SK-N-SH (cell line): ENCODE data around the gene ITK. TPM values are rescaled to one million over a fixed set of nuclear protein-coding genes. Genes with fewer than 3 reads are reported as not detected.

Source experiments
- CTCF ChIA-PET: fragments of 300-600, 350-600 bp; formaldehyde crosslinking; extraction: SDS; loops from one replicate; lab custom pipeline; 2021; lab: Yijun Ruan, JAX
- POLR2A ChIA-PET: fragments of 350-600 bp; sonication (Branson Sonifier 250); formaldehyde crosslinking; extraction: SDS; loops from one replicate; lab custom pipeline; 2020; ENCODE audit warnings: antibody characterized with exemption, inconsistent platforms; lab: Yijun Ruan, JAX
- DNase-seq: peaks from one replicate; pipeline ENCODE4 v3.0.0; 2012
- H2AFZ ChIP-seq: fragments of 200-600 bp; sonication (generic); 2 replicates; pipeline ENCODE4 v1.8.1; 2016; ENCODE audit warnings: antibody characterized with exemption, mild to moderate bottlenecking, low read depth
- H3F3A ChIP-seq: fragments of 200-600 bp; sonication (generic); replicated peaks from 2 replicates; pipeline ENCODE3; 2016; ENCODE audit warnings: antibody characterized with exemption, mild to moderate bottlenecking; ENCODE audit not compliant: insufficient read depth
- H3K27ac ChIP-seq, 2 experiments: fragments of 200-500 bp in 1 of 2; fragments of 200-600 bp in 1 of 2; sonication (Bioruptor generic) in 1 of 2; sonication (generic), shearing (Covaris generic) in 1 of 2; 2 replicates each; pipeline versions ENCODE4 v1.5.1 to v1.6.1; 2014 to 2016; ENCODE audit warnings: low read depth in 2 of 2, inconsistent platforms in 1 of 2, low read length in 1 of 2, mild to moderate bottlenecking in 1 of 2, mixed read lengths in 1 of 2
- H3K27me3 ChIP-seq: fragments of 200-600 bp; sonication (generic), shearing (Covaris generic); 2 replicates; pipeline ENCODE4 v1.6.1; 2016; ENCODE audit warnings: mixed run types; ENCODE audit not compliant: insufficient read depth
- H3K36me3 ChIP-seq, 2 experiments: fragments of 200-500 bp in 1 of 2; fragments of 200-600 bp in 1 of 2; sonication (Bioruptor generic) in 1 of 2; sonication (generic) in 1 of 2; replicated peaks in 1 of 2; 2 replicates each; pipeline versions ENCODE3 to v1.5.1; 2014 to 2016; ENCODE audit warnings: low read length in 1 of 2, mild to moderate bottlenecking in 1 of 2; ENCODE audit not compliant: insufficient read depth in 2 of 2, control insufficient read depth in 1 of 2
- H3K4me1 ChIP-seq, 2 experiments: fragments of 200-500 bp in 1 of 2; fragments of 200-600 bp in 1 of 2; sonication (Bioruptor generic) in 1 of 2; sonication (generic), shearing (Covaris generic) in 1 of 2; 2 replicates each; pipeline versions ENCODE4 v1.5.1 to v1.6.1; 2014 to 2016; ENCODE audit warnings: low read depth in 1 of 2, low read length in 1 of 2, mixed run types in 1 of 2; ENCODE audit not compliant: insufficient read depth in 2 of 2, control insufficient read depth in 1 of 2
- H3K4me2 ChIP-seq: fragments of 200-600 bp; sonication (generic), shearing (Covaris generic); 2 replicates; pipeline ENCODE4 v1.6.1; 2017; ENCODE audit warnings: mixed run types
- H3K4me3 ChIP-seq, 2 experiments: fragments of 200-500 bp in 1 of 2; fragments of 200-600 bp in 1 of 2; sonication (Bioruptor generic) in 1 of 2; sonication (generic), shearing (Covaris generic) in 1 of 2; 2 replicates each; pipeline versions ENCODE4 v1.5.1 to v1.8.1; 2014 to 2016; ENCODE audit warnings: low read depth in 2 of 2, inconsistent platforms in 1 of 2, low read length in 1 of 2, mild to moderate bottlenecking in 1 of 2, mixed read lengths in 1 of 2, moderate library complexity in 1 of 2
- H3K79me2 ChIP-seq: fragments of 200-600 bp; sonication (generic); 2 replicates; pipeline ENCODE4 v1.8.1; 2017; ENCODE audit warnings: mild to moderate bottlenecking; ENCODE audit not compliant: insufficient read depth
- H3K9ac ChIP-seq: fragments of 200-600 bp; sonication (generic); 2 replicates; pipeline ENCODE4 v1.6.1; 2017; ENCODE audit warnings: mixed run types
- H3K9me2 ChIP-seq: fragments of 200-600 bp; sonication (generic); 2 replicates; pipeline ENCODE4 v1.6.1; 2017; ENCODE audit warnings: mixed run types
- H3K9me3 ChIP-seq: fragments of 200-600 bp; sonication (generic); 2 replicates; pipeline ENCODE4 v1.6.1; 2017; ENCODE audit warnings: mixed run types, mild to moderate bottlenecking, moderate library complexity
- H4K20me1 ChIP-seq: fragments of 200-600 bp; sonication (generic); 2 replicates; pipeline ENCODE4 v1.6.1; 2017; ENCODE audit warnings: mild to moderate bottlenecking, mixed run types; ENCODE audit not compliant: insufficient read depth
- ELF1 ChIP-seq: IDR thresholded peaks from 2 replicates; pipeline ENCODE4 v1.4.0; 2012
- EP300 ChIP-seq, 2 experiments: IDR thresholded peaks; 2 replicates each; pipeline versions ENCODE4 v1.4.0 to v1.6.1; 2012; ENCODE audit warnings: borderline replicate concordance in 1 of 2, low read depth in 1 of 2, low read length in 1 of 2
- EZH2phosphoT487 ChIP-seq: fragments of 200-600 bp; sonication (generic); IDR thresholded peaks from 2 replicates; pipeline ENCODE4 v1.6.1; 2017; ENCODE audit warnings: low read depth, mixed run types, mild to moderate bottlenecking, antibody characterized with exemption, moderate library complexity, borderline replicate concordance
- FOSL2 ChIP-seq: IDR thresholded peaks from 2 replicates; pipeline ENCODE4 v1.4.0; 2012; ENCODE audit warnings: low read depth, mild to moderate bottlenecking, moderate library complexity, borderline replicate concordance
- FOXJ3 ChIP-seq: sonication (generic); formaldehyde crosslinking; IDR thresholded peaks from 2 replicates; pipeline ENCODE4 v1.5.1; 2020; ENCODE audit warnings: mild to moderate bottlenecking, missing genetic modification reagents
- FOXM1 ChIP-seq: IDR thresholded peaks from 2 replicates; pipeline ENCODE4 v1.4.0; 2012; ENCODE audit warnings: low read depth, mild to moderate bottlenecking
- GABPA ChIP-seq: IDR thresholded peaks from 2 replicates; pipeline ENCODE4 v1.4.0; 2012; ENCODE audit warnings: low read depth, mild to moderate bottlenecking
- GATA2 ChIP-seq: sonication (generic); formaldehyde crosslinking; IDR thresholded peaks from 2 replicates; pipeline ENCODE4 v1.5.0; 2020; ENCODE audit warnings: mild to moderate bottlenecking, missing genetic modification reagents
- MAX ChIP-seq: IDR thresholded peaks from 2 replicates; pipeline ENCODE4 v1.4.0; 2012; ENCODE audit warnings: low read depth
- MEF2A ChIP-seq: IDR thresholded peaks from 2 replicates; pipeline ENCODE4 v1.4.0; 2012; ENCODE audit warnings: low read depth, borderline replicate concordance
- MXI1 ChIP-seq: IDR thresholded peaks from 2 replicates; pipeline ENCODE4 v1.6.1; 2012; ENCODE audit warnings: mild to moderate bottlenecking, low read depth, low read length, improper control_type of control experiment
- NFIC ChIP-seq: IDR thresholded peaks from 2 replicates; pipeline ENCODE4 v1.4.0; 2012; ENCODE audit warnings: borderline replicate concordance
- POLR2AphosphoS5 ChIP-seq: IDR thresholded peaks from 2 replicates; pipeline ENCODE4 v1.6.1; 2012; ENCODE audit warnings: low read depth, low read length
- RAD21 ChIP-seq: IDR thresholded peaks from 2 replicates; pipeline ENCODE4 v1.6.1; 2012; ENCODE audit warnings: mild to moderate bottlenecking, low read length
- RCOR1 ChIP-seq: fragments of 150-350 bp; IDR thresholded peaks from 2 replicates; pipeline ENCODE4 v1.6.1; 2017; ENCODE audit warnings: antibody characterized with exemption, low read length
- REST ChIP-seq: IDR thresholded peaks from 2 replicates; pipeline ENCODE4 v1.6.1; 2012; ENCODE audit warnings: mild to moderate bottlenecking, low read depth, low read length, moderate library complexity
- RXRA ChIP-seq: IDR thresholded peaks from 2 replicates; pipeline ENCODE4 v1.4.0; 2012; ENCODE audit warnings: low read depth, mild to moderate bottlenecking, borderline replicate concordance
- SMC3 ChIP-seq: IDR thresholded peaks from 2 replicates; pipeline ENCODE4 v1.6.1; 2012; ENCODE audit warnings: low read depth, low read length, improper control_type of control experiment
- TAF1 ChIP-seq: IDR thresholded peaks from 2 replicates; pipeline ENCODE4 v1.6.1; 2012; ENCODE audit warnings: low read depth, mild to moderate bottlenecking, low read length, moderate library complexity, borderline replicate concordance
- TCF12 ChIP-seq: IDR thresholded peaks from 2 replicates; pipeline ENCODE4 v1.4.0; 2012
- TEAD4 ChIP-seq: IDR thresholded peaks from 2 replicates; pipeline ENCODE4 v1.4.0; 2012; ENCODE audit warnings: mild to moderate bottlenecking, borderline replicate concordance; ENCODE audit not compliant: insufficient read depth
- WGBS: methylation state at CpG from one replicate; pipeline ENCODE4 v1.1.6; 2017; ENCODE audit warnings: low lambda C conversion rate; 5-methylcytosine and 5-hydroxymethylcytosine counted together
- polyA plus RNA-seq, 3 experiments: library from polyadenylated mRNA; depleted of rRNA; stranded (reverse); fragments of >200 nt; gene quantifications; 2 replicates each; pipeline ENCODE4 v1.2.3, GENCODE V29; 2012

Gene ITK
- polyA plus RNA-seq, 1 of the 3 experiments (the other 2 are of a cell fraction), result not detected

- TF ChIP-seq REST, result no peak
- TF ChIP-seq SMC3, result no peak
- no peak for TF ChIP-seq MAX
- TF ChIP-seq MXI1, result no peak
- TF ChIP-seq TCF12, result no peak
- TF ChIP-seq FOXM1, result no peak
- no peak for TF ChIP-seq RAD21
- TF ChIP-seq EZH2phosphoT487, result no peak
- no peak for TF ChIP-seq TEAD4
- no peak for TF ChIP-seq FOSL2
- no peak for TF ChIP-seq EP300 (IDR thresholded peaks at IDR 0.05; ENCODE audit: borderline replicate concordance in 1 of 2, low read depth in 1 of 2, low read length in 1 of 2)
- no peak for TF ChIP-seq NFIC
- no peak for TF ChIP-seq GATA2 (CRISPR knock-in tag)
- no peak for TF ChIP-seq ELF1
These were observed 15.0 kb upstream of the ITK start (continued) for GRCh38 chr5:157165668-157166067.

GRCh38 chr5:157166214-157167213 lies 14.1 kb upstream of the ITK start, which contains the start of gene GARIN3:
Gene GARIN3 (minus strand): TSS chr5:157166264. CDS start chr5:157166168, 96 bp downstream.
- H3K4me1 ChIP-seq, result no peaks in the 10 kb centered on the region
- H3K9me2 ChIP-seq, result no peaks in the 10 kb centered on the region
- TF ChIP-seq RXRA (no peak), GABPA (no peak), TAF1 (no peak), RCOR1 (no peak), ELF1 (no peak), EP300 (IDR thresholded peaks at IDR 0.05; ENCODE audit: borderline replicate concordance in 1 of 2, low read depth in 1 of 2, low read length in 1 of 2) (no peak), MEF2A (no peak), POLR2AphosphoS5 (no peak), FOSL2 (no peak), TCF12 (no peak), FOXJ3 (CRISPR knock-in tag) (no peak), REST (no peak)
- no peak within 1 kb of the TSS for H3K9ac ChIP-seq
- 43% methylated on average over 7 of the region's 7 CpGs for WGBS
- no peak for DNase-seq
- CTCF ChIA-PET, result interaction anchor here (1.3 kb wide), 2 partner anchors 17 to 19 kb away, joined by 3 to 5 read pairs; no protein-coding TSS in a partner anchor
- peaks cover 15% of the 10 kb centered on the region; the same call in 1 of the 2 replicates for H3K27me3 ChIP-seq
- H3K9me3 ChIP-seq, result no peaks in the 10 kb centered on the region
- no peaks in the 10 kb centered on the region for H4K20me1 ChIP-seq
- no peak within 1 kb of the TSS for H3K4me2 ChIP-seq
- no peak within 1 kb of the TSS for H3K4me3 ChIP-seq
- POLR2A ChIA-PET, result no interaction called here
- no peaks in the 10 kb centered on the region for H3K36me3 ChIP-seq
- no peaks in the 10 kb centered on the region for H3F3A ChIP-seq
- no peak within 1 kb of the TSS for H2AFZ ChIP-seq
- H3K27ac ChIP-seq, result no peak within 1 kb of the TSS
- H3K79me2 ChIP-seq, result no peaks in the 10 kb centered on the region
